ENCODE measurements around the gene TAX1BP3.

The TAX1BP3 gene

DNA sequence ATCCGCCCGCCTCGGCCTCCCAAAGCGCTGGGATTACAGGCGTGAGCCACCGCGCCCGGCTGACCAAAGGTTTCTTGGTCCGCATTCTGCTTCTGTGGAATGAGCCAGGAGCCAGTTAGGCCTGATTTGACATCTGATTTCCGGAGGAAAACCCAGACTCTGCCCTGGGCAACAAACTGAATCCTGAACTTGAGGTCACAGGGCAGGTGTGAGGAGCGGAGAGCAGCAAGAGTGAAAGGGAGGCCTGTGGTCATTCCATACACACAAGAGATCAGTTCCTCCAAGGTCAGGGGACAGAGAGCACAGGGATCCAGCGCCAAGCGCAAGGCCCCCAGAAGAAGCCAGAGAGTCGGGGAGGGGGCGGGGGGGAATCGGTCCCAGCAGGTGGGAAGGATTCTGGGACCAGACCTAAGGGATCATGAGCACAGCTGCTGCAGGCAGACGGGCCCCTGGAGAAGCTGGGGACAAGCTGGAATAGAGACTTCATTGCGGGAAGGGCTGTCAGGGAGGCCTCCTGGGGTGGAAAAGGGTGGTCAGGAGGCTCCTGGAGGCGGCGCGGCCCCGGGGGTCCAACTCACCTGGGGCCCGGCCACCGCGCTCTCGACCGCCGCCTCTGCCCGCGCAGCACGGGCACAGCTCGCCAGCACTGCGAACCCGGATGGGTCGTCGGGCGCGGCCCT is 32.8 kb downstream of the TAX1BP3 start:
- no peak for DNase-seq (ENCODE audit: insufficient read length, low spot score)

DNA sequence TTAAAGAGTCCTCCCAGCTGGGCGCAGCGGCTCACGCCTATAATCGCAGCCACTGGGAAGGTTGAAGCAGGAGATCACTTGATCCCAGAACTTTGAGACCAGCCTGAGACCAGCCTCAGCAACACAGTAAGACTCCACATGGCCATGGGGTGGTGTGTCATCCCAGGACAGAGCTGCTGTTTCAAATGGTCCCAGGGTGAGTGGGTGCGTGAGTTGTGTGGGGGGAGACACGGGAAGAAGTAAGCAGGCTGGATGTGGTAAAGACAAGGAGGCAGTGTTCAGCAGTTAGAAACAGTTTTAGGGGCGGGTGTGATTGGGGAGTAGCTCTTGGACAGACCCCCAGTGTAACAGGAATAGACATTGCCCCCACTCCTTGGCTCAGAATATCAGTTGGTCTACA is 36.1 kb downstream of the TAX1BP3 start:
- DNase-seq (ENCODE audit: insufficient read length, low spot score) (no peak), FAIRE-seq (no peak)
- TF ChIP-seq, protein P1, sequence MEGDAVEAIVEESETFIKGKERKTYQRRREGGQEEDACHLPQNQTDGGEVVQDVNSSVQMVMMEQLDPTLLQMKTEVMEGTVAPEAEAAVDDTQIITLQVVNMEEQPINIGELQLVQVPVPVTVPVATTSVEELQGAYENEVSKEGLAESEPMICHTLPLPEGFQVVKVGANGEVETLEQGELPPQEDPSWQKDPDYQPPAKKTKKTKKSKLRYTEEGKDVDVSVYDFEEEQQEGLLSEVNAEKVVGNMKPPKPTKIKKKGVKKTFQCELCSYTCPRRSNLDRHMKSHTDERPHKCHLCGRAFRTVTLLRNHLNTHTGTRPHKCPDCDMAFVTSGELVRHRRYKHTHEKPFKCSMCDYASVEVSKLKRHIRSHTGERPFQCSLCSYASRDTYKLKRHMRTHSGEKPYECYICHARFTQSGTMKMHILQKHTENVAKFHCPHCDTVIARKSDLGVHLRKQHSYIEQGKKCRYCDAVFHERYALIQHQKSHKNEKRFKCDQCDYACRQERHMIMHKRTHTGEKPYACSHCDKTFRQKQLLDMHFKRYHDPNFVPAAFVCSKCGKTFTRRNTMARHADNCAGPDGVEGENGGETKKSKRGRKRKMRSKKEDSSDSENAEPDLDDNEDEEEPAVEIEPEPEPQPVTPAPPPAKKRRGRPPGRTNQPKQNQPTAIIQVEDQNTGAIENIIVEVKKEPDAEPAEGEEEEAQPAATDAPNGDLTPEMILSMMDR (IDR thresholded peaks at IDR 0.05; ENCODE audit: insufficient read depth, missing control alignments): no peak

More for the DNA sequence above, 32.8 kb downstream of the TAX1BP3 start:
- TF ChIP-seq, protein P1 (IDR thresholded peaks at IDR 0.05; ENCODE audit: insufficient read depth, missing control alignments): no peak
- FAIRE-seq: no peak

DNA sequence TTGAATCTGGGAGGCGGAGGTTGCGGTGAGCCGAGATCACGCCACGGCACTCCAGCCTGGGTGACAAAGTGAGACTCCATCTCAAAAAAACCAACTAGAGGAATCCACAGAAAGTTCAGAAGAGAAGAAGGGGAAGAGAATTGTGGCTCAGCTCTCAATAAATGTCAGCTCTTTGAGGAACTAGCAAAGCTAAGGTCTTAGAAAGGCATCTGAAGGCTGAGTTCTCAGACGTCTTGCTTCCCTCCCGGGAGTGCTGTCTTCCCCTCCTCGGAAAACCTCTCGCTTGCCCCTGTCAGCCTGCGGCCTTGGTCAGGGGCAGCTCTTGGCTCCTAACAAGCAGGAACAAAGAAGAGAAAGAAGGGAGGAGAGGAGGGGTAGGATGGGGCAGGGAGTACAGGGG is 37.6 kb downstream of the TAX1BP3 start:
- FAIRE-seq (no peak), DNase-seq (ENCODE audit: insufficient read length, low spot score) (no peak)
- TF ChIP-seq, protein P1 (IDR thresholded peaks at IDR 0.05; ENCODE audit: insufficient read depth, missing control alignments): no peak

DNA sequence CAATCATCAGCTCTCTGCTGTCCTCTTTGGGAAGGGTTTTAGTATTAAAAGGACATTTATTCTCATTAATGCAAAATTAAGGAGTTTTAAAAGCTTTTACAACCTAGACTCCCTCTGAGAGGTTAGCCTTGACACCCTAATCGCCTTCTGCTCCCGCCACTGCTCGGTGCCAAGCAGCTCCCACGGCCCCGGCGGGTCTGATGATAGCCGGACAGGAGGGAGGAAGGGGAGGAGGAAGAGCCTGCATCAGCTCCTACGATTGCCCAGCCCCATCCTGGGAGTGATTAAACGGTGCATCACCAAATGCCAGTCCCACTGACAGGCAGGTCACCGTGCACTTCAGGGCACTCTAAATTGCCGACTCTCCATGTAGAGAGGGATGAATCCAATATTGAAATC is 40.6 kb downstream of the TAX1BP3 start:
- TF ChIP-seq, protein P1 (IDR thresholded peaks at IDR 0.05; ENCODE audit: insufficient read depth, missing control alignments): no peak
- FAIRE-seq (no peak), DNase-seq (ENCODE audit: insufficient read length, low spot score) (no peak)

DNA sequence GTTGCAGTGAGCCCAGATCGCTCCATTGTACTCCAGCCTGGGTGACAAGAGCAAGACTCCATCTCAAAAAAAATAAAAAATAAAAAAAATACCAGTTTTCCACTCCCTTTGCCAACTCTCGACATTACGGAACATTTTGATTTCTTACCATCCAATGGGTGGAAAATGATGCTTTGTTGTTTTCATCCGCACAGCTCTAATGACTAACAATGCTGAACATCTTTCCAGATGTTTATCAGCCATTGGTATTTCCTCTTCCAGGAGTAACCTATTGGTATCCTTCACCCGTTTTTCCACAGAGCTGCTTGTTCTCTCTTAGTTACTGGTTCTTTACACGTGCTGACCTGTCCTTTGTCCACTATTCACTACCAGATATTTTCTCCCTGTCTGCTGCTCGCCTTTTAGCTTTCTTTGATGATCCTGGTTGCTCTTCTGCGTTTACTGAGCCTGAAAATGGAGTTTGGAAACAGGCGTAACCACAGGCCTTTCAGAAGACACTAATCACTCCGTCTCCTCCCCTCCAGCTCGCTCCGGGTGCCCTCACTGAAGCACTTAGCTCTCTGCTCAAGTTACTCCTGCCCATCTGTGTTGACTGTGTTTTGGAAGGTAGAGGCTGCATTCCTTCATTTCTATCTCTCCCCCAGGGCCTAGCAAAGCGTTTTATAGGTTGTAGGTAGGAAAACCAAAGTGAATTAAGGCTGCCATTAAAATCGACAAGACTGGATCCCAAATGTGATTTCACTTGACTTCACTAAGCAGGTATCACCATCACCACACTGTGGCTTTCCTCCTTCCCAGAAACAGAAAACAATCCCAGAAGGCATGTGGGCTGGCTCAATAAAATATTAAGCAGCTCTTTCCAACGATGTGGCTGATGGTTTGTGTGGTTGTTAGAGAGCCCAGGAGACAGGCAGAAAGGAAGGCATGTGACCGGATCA is 41.3 kb downstream of the TAX1BP3 start:
- FAIRE-seq (no peak), DNase-seq (ENCODE audit: insufficient read length, low spot score) (no peak)

DNA sequence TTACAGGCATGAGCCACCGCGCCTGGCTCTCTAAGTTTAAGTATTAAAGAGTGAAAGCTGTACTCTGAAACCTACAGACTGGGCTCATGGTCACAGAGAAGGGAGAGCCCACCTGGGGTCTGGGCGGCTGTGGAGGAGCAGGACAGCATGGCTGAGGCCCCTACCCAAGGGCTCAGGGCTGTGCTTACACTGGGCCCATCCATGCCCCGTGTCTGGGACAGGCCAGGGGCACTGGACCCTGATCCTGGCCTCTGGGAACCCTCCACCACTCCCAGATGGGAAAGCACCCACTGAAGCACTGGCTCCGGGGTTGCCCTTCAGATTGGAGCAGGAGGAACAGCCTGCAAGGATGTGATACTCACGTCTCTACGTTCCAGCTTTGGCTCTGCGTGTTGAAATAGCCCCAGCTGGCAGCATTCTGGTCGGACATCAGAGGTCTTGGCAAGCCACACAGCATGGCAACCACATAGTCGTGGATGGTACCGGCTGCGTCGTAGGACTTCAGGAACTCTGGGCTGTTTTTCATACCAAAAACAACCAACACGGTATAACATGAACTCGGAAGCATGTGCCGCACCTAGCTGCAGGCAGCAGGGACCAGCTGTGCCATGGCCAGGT is 45.3 kb downstream of the TAX1BP3 start:
- DNase-seq (ENCODE audit: insufficient read length, low spot score): no peak
- TF ChIP-seq, protein P1 (IDR thresholded peaks at IDR 0.05; ENCODE audit: insufficient read depth, missing control alignments): no peak
- FAIRE-seq: no peak

More for the DNA sequence above, 41.3 kb downstream of the TAX1BP3 start:
- TF ChIP-seq, protein P1 (IDR thresholded peaks at IDR 0.05; ENCODE audit: insufficient read depth, missing control alignments): no peak
